GM19397 (cell line): ENCODE results near the gene EFNA3.

Experiments
- ATAC-seq: cut with Tn5 transposase; IDR thresholded peaks from one replicate; pipeline ENCODE4 v1.9.1; 2021; ENCODE audit warnings: mild to moderate bottlenecking, moderate library complexity; ENCODE audit not compliant: unreplicated experiment

The EFNA3 gene

GRCh38 chr1:155128755-155129473 lies 50.3 kb downstream of the EFNA3 start:
- ATAC-seq: no peak

- ATAC-seq: no peak
Observed at GRCh38 chr1:155130272-155131006, 51.8 kb downstream of the EFNA3 start.

GRCh38 chr1:155131285-155131684 lies 52.6 kb downstream of the EFNA3 start:
- no peak for ATAC-seq

- ATAC-seq: no peak
Observed at GRCh38 chr1:155131856-155132255, 53.2 kb downstream of the EFNA3 start.

GRCh38 chr1:155133799-155134281 lies 55.2 kb downstream of the EFNA3 start:
- no peak for ATAC-seq

GRCh38 chr1:155134322-155134721 lies 55.7 kb downstream of the EFNA3 start:
- no peak for ATAC-seq

- no peak for ATAC-seq
Observed at GRCh38 chr1:155134880-155135414, 56.3 kb downstream of the EFNA3 start.

GRCh38 chr1:155135415-155136028 lies 56.9 kb downstream of the EFNA3 start, which contains the start of gene SLC50A1:
Gene SLC50A1 (plus strand): TSS chr1:155135852. CDS start chr1:155135912, 60 bp downstream.
- ATAC-seq: peak; percentile 73

- ATAC-seq: no peak
Observed at GRCh38 chr1:155136748-155137147, 58.1 kb downstream of the EFNA3 start.
